Body of pancreas (tissue), 4 donors: ENCODE measurements around the gene PTPRT. TPM values are rescaled to one million over a fixed set of nuclear protein-coding genes. Genes with fewer than 3 reads are reported as not detected.

Experiments
- ATAC-seq: fragments of 150-250 bp; one replicate; pipeline ENCODE4 v1.9.1; 2016
- DNase-seq, 4 donors: peaks; one replicate each; pipeline ENCODE4 v3.0.0-alpha.2; 2019
- H3K27ac ChIP-seq, 4 donors: fragments of 200-600 bp; sonication (generic); 1 replicate in 3 of 4; 2 replicates in 1 of 4; pipeline versions ENCODE4 v1.5.1 to v1.6.1; 2016 to 2019; ENCODE audit warnings: mild to moderate bottlenecking in 1 of 4, mixed read lengths in 1 of 4, moderate library complexity in 1 of 4
- H3K27me3 ChIP-seq, 2 donors: fragments of 200-600 bp; sonication (generic); one replicate each; pipeline ENCODE4 v1.6.0; 2016; ENCODE audit warnings: mild to moderate bottlenecking in 1 of 2
- H3K36me3 ChIP-seq, 2 donors: fragments of 200-600 bp; sonication (generic); replicated peaks in 1 of 2; 2 replicates each; pipeline ENCODE4 v1.5.1; 2016; ENCODE audit warnings: low read depth in 2 of 2; ENCODE audit not compliant: insufficient read depth in 1 of 2
- H3K4me1 ChIP-seq: fragments of 200-600 bp; sonication (generic); one replicate; pipeline ENCODE4 v1.6.0; 2016
- H3K4me3 ChIP-seq, 2 donors: fragments of 200-600 bp; sonication (generic); 1 replicate in 1 of 2; 2 replicates in 1 of 2; pipeline ENCODE4 v1.5.1; 2016 to 2019
- H3K9me3 ChIP-seq, 3 donors: fragments of 200-600 bp; sonication (generic); 1 replicate in 2 of 3; 2 replicates in 1 of 3; pipeline ENCODE4 v1.5.1; 2016
- POLR2A ChIP-seq, 3 donors: fragments of 450-650 bp; IDR thresholded peaks; one replicate each; pipeline ENCODE4 v1.6.1; 2016; ENCODE audit warnings: antibody characterized with exemption in 3 of 3, mild to moderate bottlenecking in 2 of 3
- WGBS, 2 donors: methylation state at CpG; one replicate each; pipeline ENCODE4 v1.1.5; 2017; 5-methylcytosine and 5-hydroxymethylcytosine counted together
- intact Hi-C: fragments of 100-400 bp; cut with DNase I; formaldehyde crosslinking; loops from one replicate; pipeline ENCODE4 v1.15.1; 2023
- total RNA-seq, 2 donors: library from RNA; depleted of rRNA; stranded (reverse); fragments of >200 nt; gene quantifications; one replicate each; pipeline ENCODE4 v1.1.0, GENCODE V29; 2016
- TF ChIP-seq, protein P1 (sequence below), 7 experiments: fragments of 450-650 bp in 4 of 7; fragments of 200-600 bp in 3 of 7; sonication (generic) in 3 of 7; IDR thresholded peaks; one replicate each; pipeline ENCODE4 v1.5.1; 2016 to 2019; ENCODE audit warnings: antibody characterized with exemption in 7 of 7

The PTPRT gene
- total RNA-seq, 2 donors from 2014 or later, result 0.33 to 1.0 TPM

GRCh38 chr20:42598581-42598980, 591.1 kb downstream of the PTPRT start:
- Histone ChIP-seq H3K36me3 (no peaks in the 10 kb centered on the region), H3K9me3 (no peaks in the 10 kb centered on the region), H3K27ac (no peak overlapping the region), H3K4me1 (peaks cover 29% of the 10 kb centered on the region), H3K4me3 (no peak overlapping the region), H3K27me3 (no peaks in the 10 kb centered on the region)
- DNase-seq, result no peak
- TF ChIP-seq, protein P1, sequence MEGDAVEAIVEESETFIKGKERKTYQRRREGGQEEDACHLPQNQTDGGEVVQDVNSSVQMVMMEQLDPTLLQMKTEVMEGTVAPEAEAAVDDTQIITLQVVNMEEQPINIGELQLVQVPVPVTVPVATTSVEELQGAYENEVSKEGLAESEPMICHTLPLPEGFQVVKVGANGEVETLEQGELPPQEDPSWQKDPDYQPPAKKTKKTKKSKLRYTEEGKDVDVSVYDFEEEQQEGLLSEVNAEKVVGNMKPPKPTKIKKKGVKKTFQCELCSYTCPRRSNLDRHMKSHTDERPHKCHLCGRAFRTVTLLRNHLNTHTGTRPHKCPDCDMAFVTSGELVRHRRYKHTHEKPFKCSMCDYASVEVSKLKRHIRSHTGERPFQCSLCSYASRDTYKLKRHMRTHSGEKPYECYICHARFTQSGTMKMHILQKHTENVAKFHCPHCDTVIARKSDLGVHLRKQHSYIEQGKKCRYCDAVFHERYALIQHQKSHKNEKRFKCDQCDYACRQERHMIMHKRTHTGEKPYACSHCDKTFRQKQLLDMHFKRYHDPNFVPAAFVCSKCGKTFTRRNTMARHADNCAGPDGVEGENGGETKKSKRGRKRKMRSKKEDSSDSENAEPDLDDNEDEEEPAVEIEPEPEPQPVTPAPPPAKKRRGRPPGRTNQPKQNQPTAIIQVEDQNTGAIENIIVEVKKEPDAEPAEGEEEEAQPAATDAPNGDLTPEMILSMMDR (IDR thresholded peaks at IDR 0.05), result no peak
- TF ChIP-seq POLR2A (IDR thresholded peaks at IDR 0.05), result no peak
- ATAC-seq, result no peak
- intact Hi-C loops, result no loop called here
- WGBS, 2 donors, result 52 to 85% methylated on average over 5 of the region's 5 CpGs

GRCh38 chr20:42595625-42596024, 594.1 kb downstream of the PTPRT start:
- peaks cover 39% of the 10 kb centered on the region for H3K4me1 ChIP-seq
- H3K27ac ChIP-seq, result peak overlapping the region; percentile 45 to 73 (median 62)
- WGBS, 2 donors, result 33 to 35% methylated on average over 1 of the region's 1 CpG
- intact Hi-C loops, result no loop called here
- no peaks in the 10 kb centered on the region for H3K36me3 ChIP-seq
- ATAC-seq (peak; percentile 93), DNase-seq (peak; percentile 79 to 89 (median 84))
- no peak for TF ChIP-seq POLR2A (IDR thresholded peaks at IDR 0.05)
- TF ChIP-seq, protein P1 (IDR thresholded peaks at IDR 0.05), result no peak
- no peak overlapping the region for H3K4me3 ChIP-seq
- H3K27me3 ChIP-seq, result no peaks in the 10 kb centered on the region
- H3K9me3 ChIP-seq, result no peaks in the 10 kb centered on the region

DNA sequence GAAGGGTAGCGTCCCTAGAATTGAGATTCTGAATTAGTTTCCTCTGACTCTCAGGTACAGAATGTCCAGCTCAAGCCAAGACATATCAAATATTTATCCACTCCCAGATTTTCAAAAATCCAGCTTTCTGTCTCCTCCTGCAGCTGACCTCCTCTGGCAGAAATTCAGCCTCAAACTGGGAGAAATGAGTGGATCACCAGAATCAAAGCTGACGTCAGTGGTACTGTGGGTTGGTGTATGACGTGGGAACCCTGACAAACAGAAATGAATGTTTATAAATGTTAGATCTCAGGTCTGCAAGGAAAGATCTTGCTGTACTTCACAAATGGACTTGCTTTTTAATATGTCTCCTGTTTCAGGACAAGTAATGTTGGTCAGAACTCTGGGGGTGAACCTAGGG, 595.0 kb downstream of the PTPRT start:
- WGBS, 2 donors, result 47 to 56% methylated on average over 3 of the region's 3 CpGs
- Histone ChIP-seq H3K27me3 (no peaks in the 10 kb centered on the region), H3K4me3 (no peak overlapping the region), H3K27ac (peak overlapping the region in 2 of 4 donors; percentile 69 to 73), H3K9me3 (no peaks in the 10 kb centered on the region), H3K36me3 (no peaks in the 10 kb centered on the region), H3K4me1 (peaks cover 47% of the 10 kb centered on the region)
- TF ChIP-seq, protein P1 (IDR thresholded peaks at IDR 0.05), result no peak
- no peak for TF ChIP-seq POLR2A (IDR thresholded peaks at IDR 0.05)
- DNase-seq, result peak in 3 of 4 donors; percentile 28 to 51 (median 37)
- ATAC-seq, result peak; percentile 45
- intact Hi-C loops, result no loop called here

DNA sequence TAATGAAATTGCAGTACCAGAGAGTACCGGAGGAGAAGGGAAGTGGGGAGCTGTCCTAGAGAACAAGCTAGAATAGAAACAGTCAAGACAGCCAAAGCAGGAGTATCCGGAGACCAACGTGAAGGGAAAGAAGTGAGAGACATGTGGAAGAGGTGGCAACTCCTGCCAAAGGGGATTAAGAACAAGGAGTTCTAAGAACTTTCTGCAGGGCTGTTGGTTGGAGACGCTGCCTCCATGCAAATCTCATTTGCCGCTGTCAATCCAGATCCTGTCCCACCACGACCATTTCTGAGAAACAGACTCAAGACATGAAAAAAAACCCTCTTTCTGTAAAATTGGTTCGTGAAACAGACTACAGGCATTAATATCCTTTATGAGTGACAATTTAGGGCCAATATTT, 595.7 kb downstream of the PTPRT start:
- DNase-seq (no peak), ATAC-seq (no peak)
- intact Hi-C loops, result no loop called here
- no peaks in the 10 kb centered on the region for H3K36me3 ChIP-seq
- peaks cover 51% of the 10 kb centered on the region for H3K4me1 ChIP-seq
- no peaks in the 10 kb centered on the region for H3K27me3 ChIP-seq
- H3K4me3 ChIP-seq, result no peak overlapping the region
- TF ChIP-seq POLR2A (IDR thresholded peaks at IDR 0.05), result no peak
- TF ChIP-seq, protein P1 (IDR thresholded peaks at IDR 0.05), result no peak
- 65% methylated on average over 7 of the region's 7 CpGs for WGBS, 2 donors
- H3K27ac ChIP-seq, result peak overlapping the region in 2 of 4 donors; percentile 69 to 73
- H3K9me3 ChIP-seq, result no peaks in the 10 kb centered on the region

- 77 to 87% methylated on average over 2 of the region's 2 CpGs for WGBS, 2 donors
- ATAC-seq, result no peak
- intact Hi-C loops, result no loop called here
Observed at GRCh38 chr20:42589976-42590639, 599.6 kb downstream of the PTPRT start.

More at GRCh38 chr20:42589976-42590639, 599.6 kb downstream of the PTPRT start:
- Histone ChIP-seq H3K27me3 (no peaks in the 10 kb centered on the region), H3K36me3 (no peaks in the 10 kb centered on the region), H3K27ac (no peak overlapping the region), H3K4me1 (peaks cover 61% of the 10 kb centered on the region), H3K4me3 (no peak overlapping the region), H3K9me3 (no peaks in the 10 kb centered on the region)
- DNase-seq, result peak in 2 of 4 donors; percentile 31 to 33
- TF ChIP-seq, protein P1 (IDR thresholded peaks at IDR 0.05), result no peak
